Liver (tissue), 3 donors: Measurements from ENCODE around the gene PCNT.

ENCODE experiments used
- ATF3 ChIP-seq: IDR thresholded peaks from 2 replicates; pipeline ENCODE4 v1.6.1; 2016; ENCODE audit warnings: antibody characterized with exemption
- CTCF ChIP-seq: fragments of 150-350 bp; IDR thresholded peaks from 2 replicates; pipeline ENCODE4 v1.5.1; 2017; ENCODE audit warnings: improper control_type of control experiment, low read depth, low read length; ENCODE audit not compliant: missing input control
- EGR1 ChIP-seq, 2 donors: IDR thresholded peaks; 2 replicates each; pipeline ENCODE4 v1.6.1; 2016 to 2018; ENCODE audit warnings: antibody characterized with exemption in 2 of 2, low read depth in 2 of 2
- FOXA1 ChIP-seq: IDR thresholded peaks from 2 replicates; pipeline ENCODE4 v1.6.1; 2016; ENCODE audit warnings: antibody characterized with exemption
- GABPA ChIP-seq, 2 donors: IDR thresholded peaks in 1 of 2; conservative IDR thresholded peaks in 1 of 2; 2 replicates each; pipeline ENCODE4 v1.6.1; 2016; ENCODE audit warnings: antibody characterized with exemption in 2 of 2, mild to moderate bottlenecking in 1 of 2, moderate library complexity in 1 of 2
- HNF4A ChIP-seq, 2 donors: conservative IDR thresholded peaks; 2 replicates each; pipeline ENCODE4 v1.6.1; 2016; ENCODE audit warnings: antibody characterized with exemption in 2 of 2, mild to moderate bottlenecking in 2 of 2
- JUND ChIP-seq, 2 donors: IDR thresholded peaks; 2 replicates each; pipeline ENCODE4 v1.6.1; 2016; ENCODE audit warnings: antibody characterized with exemption in 2 of 2
- MAX ChIP-seq: IDR thresholded peaks from 2 replicates; pipeline ENCODE4 v1.6.1; 2016; ENCODE audit warnings: antibody characterized with exemption
- RAD21 ChIP-seq, 2 donors: IDR thresholded peaks; 2 replicates each; pipeline ENCODE4 v1.6.1; 2016; ENCODE audit warnings: antibody characterized with exemption in 2 of 2, mild to moderate bottlenecking in 2 of 2
- REST ChIP-seq: IDR thresholded peaks from 2 replicates; pipeline ENCODE4 v1.6.1; 2016; ENCODE audit warnings: antibody characterized with exemption, mild to moderate bottlenecking
- SP1 ChIP-seq: IDR thresholded peaks from 2 replicates; pipeline ENCODE4 v1.6.1; 2018; ENCODE audit warnings: antibody characterized with exemption, mild to moderate bottlenecking
- TAF1 ChIP-seq: conservative IDR thresholded peaks from 2 replicates; pipeline ENCODE4 v1.6.1; 2016; ENCODE audit warnings: antibody characterized with exemption, mild to moderate bottlenecking
- YY1 ChIP-seq: IDR thresholded peaks from 2 replicates; pipeline ENCODE4 v1.6.1; 2016; ENCODE audit warnings: antibody characterized with exemption, mild to moderate bottlenecking
- ZBTB33 ChIP-seq: IDR thresholded peaks from 2 replicates; pipeline ENCODE4 v1.6.1; 2016; ENCODE audit warnings: antibody characterized with exemption
- donor health status: healthy.
- donor health status: healthy.

GRCh38 chr21:46477765-46478164 is 153.8 kb downstream of the PCNT start:
- TF ChIP-seq CTCF (no peak), REST (no peak), ZBTB33 (no peak), TAF1 (no peak), YY1 (no peak), RAD21 (IDR thresholded peaks at IDR 0.05) (no peak), SP1 (no peak), MAX (no peak), ATF3 (no peak), HNF4A (conservative IDR thresholded peaks at IDR 0.05) (no peak), GABPA (IDR thresholded peaks at IDR 0.05 in 1 of 2, conservative IDR thresholded peaks at IDR 0.05 in 1 of 2) (no peak), EGR1 (IDR thresholded peaks at IDR 0.05; ENCODE audit: low read depth in 2 of 2) (no peak), FOXA1 (no peak), JUND (IDR thresholded peaks at IDR 0.05) (no peak)
